ENCODE measurements around the gene TAC3. TPM values are rescaled to one million over a fixed set of nuclear protein-coding genes. Genes with fewer than 3 reads are reported as not detected.
A peak's percentile ranks its signal among the peaks of the same experiment; 100 is the strongest.

TAC3 gene
- total RNA-seq, 1 experiment from 2014 or later: 6.2 TPM

DNA sequence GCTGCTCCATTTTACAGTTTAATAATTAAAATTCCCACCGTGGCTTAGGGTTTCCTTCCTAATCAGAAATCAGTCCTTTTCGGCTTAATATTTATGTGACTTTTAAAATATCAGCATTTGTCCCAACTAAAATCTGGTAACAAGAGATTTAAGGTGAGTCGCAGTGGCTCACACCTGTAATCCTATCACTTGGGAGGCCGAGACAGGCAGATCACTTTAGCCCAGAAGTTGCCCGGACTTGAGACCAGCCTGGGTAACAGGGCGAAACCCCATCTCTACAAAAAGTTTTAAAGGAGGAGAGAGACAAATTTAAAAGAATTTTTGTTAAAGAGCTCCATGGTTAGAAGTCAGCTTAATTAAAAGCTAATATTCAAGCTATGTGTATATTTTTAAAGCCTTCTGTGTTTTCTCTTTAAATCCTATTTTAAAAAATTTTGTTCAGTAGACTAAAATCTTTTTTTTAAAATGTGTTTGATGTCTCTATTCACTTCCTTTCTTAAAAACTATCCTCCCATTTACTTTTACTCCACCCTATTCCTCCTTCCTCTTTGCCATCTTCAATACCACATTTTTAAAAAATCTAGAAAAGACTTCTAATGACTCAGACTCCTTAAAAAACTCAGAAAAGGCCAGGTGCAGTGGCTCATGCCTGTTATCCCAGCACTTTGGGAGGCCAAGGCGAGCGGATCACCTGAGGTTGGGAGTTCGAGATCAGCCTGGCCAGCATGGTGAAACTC is 3.8 kb upstream of the TAC3 start:
- TF ChIP-seq CTCF (conservative IDR thresholded peaks at IDR 0.05): no peak

More for the DNA sequence above, 3.8 kb upstream of the TAC3 start:
- H4K8ac ChIP-seq (replicated peaks; ENCODE audit: insufficient read length, low read depth, low read length): no peak overlapping the region
- no peaks in the 10 kb centered on the region for H3K27me3 ChIP-seq (ENCODE audit: insufficient read depth, low read length)
- no peak overlapping the region for H2AFZ ChIP-seq (ENCODE audit: low read length)
- H3K18ac ChIP-seq (ENCODE audit: insufficient read length, low read depth, low read length): no peak overlapping the region
- Mint-ChIP-seq H3K27ac (peak overlapping the region in 1 of 3 experiments; percentile 68; a peak in 2 of 7 replicates), H3K9me3 (no peaks in the 10 kb centered on the region), H3K4me1 (peaks cover 7 to 27% of the 10 kb centered on the region in 2 experiments; a peak in 3 of 4 replicates), H3K27me3 (ENCODE audit: low read depth) (peaks cover 3% of the 10 kb centered on the region), H3K36me3 (ENCODE audit: insufficient read depth in 1 of 3, low read depth in 3 of 3) (no peaks in the 10 kb centered on the region), H3K4me3 (no peak overlapping the region)
- H3K4me1 ChIP-seq (ENCODE audit: insufficient read depth, low read length): peaks cover 2% of the 10 kb centered on the region; the same call in 1 of the 2 replicates
- H3K79me2 ChIP-seq (ENCODE audit: insufficient read depth, low read length): no peaks in the 10 kb centered on the region
- no peak overlapping the region for H4K5ac ChIP-seq (ENCODE audit: insufficient read length, low read depth, low read length)
- H2BK20ac ChIP-seq (ENCODE audit: low read depth, low read length, poor library complexity, severe bottlenecking): no peak overlapping the region
- no peak overlapping the region for H3K9ac ChIP-seq (ENCODE audit: extremely low read depth, insufficient read length, low read length)
- H3K23me2 ChIP-seq (ENCODE audit: insufficient read length, low read depth, low read length, poor library complexity, severe bottlenecking): no peaks in the 10 kb centered on the region
- WGBS (ENCODE audit: extremely low coverage, insufficient read length, low lambda C conversion rate): no CpG with 5 or more reads among the region's 9 CpGs
- no peak overlapping the region for H2AK5ac ChIP-seq (ENCODE audit: insufficient read length, low read length)
- no peak overlapping the region for H3K14ac ChIP-seq (ENCODE audit: insufficient read depth, low read length)
- H2BK15ac ChIP-seq (ENCODE audit: low read depth, low read length): no peak overlapping the region
- H4K91ac ChIP-seq (ENCODE audit: insufficient read length, low read depth, low read length): no peak overlapping the region
- DNase-seq: no peak
- no peak overlapping the region for H3K4ac ChIP-seq (ENCODE audit: low read depth, low read length)
- H2BK5ac ChIP-seq (ENCODE audit: insufficient read length, low read length): no peak overlapping the region
- H2BK12ac ChIP-seq (ENCODE audit: insufficient read length, low read depth, low read length): no peak overlapping the region
- H3K9me3 ChIP-seq (ENCODE audit: control insufficient read depth, low read depth, low read length): no peaks in the 10 kb centered on the region
- H3K79me1 ChIP-seq (ENCODE audit: insufficient read depth, low read depth, low read length, poor library complexity, severe bottlenecking): no peaks in the 10 kb centered on the region
- H4K20me1 ChIP-seq (ENCODE audit: control insufficient read depth, insufficient read depth, insufficient read length): no peaks in the 10 kb centered on the region
- no peak overlapping the region for H2BK120ac ChIP-seq (ENCODE audit: low read depth, low read length, poor library complexity, severe bottlenecking)
- H3K4me2 ChIP-seq (ENCODE audit: insufficient read depth, insufficient read length, low read length): no peak overlapping the region
- no peak overlapping the region for H3K23ac ChIP-seq (ENCODE audit: insufficient read length, low read depth, low read length)
- no peak overlapping the region for H3T11ph ChIP-seq (ENCODE audit: low read length)
- H3K56ac ChIP-seq (ENCODE audit: insufficient read length, low read depth, low read length): no peak overlapping the region
- no peak overlapping the region for H3K27ac ChIP-seq (ENCODE audit: insufficient read length, low read depth, low read length)

Data from H9 (cell line).